Raji (cell line): ENCODE results near the gene KRAS.

Experiments
- POLR2A ChIP-seq: IDR thresholded peaks from 2 replicates; pipeline ENCODE4 v1.6.1; 2011; ENCODE audit warnings: low read depth, low read length, control low read depth; ENCODE audit not compliant: insufficient read depth

Gene KRAS

DNA sequence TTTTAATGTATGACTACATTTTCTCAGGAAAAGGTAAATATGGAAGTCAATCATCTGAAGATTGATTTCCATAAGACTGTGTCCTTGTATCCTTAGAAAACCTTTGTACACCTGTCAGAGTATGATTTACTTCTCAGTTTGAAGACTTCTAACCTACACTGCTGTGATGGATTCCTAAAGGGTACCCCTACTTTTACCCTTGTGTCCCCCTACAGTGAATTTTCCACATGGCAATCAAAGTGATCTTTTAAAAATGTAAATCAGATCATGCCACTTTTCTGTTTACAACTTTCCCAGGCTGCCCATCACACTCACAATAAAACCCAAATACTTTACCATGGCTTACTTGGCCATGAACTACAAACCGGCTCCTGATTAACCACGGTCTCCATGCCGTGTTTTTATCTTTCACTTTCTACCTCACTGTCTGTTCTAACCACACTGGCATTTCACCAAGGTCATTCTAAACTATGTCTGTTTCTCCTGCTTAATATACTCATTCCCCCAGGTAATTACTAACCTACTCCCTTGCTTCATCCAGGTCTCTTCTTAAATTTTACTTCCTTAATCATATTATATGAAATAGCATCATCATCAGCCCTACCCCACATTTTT is 63.8 kb downstream of the KRAS start:
- no peak for TF ChIP-seq POLR2A

DNA sequence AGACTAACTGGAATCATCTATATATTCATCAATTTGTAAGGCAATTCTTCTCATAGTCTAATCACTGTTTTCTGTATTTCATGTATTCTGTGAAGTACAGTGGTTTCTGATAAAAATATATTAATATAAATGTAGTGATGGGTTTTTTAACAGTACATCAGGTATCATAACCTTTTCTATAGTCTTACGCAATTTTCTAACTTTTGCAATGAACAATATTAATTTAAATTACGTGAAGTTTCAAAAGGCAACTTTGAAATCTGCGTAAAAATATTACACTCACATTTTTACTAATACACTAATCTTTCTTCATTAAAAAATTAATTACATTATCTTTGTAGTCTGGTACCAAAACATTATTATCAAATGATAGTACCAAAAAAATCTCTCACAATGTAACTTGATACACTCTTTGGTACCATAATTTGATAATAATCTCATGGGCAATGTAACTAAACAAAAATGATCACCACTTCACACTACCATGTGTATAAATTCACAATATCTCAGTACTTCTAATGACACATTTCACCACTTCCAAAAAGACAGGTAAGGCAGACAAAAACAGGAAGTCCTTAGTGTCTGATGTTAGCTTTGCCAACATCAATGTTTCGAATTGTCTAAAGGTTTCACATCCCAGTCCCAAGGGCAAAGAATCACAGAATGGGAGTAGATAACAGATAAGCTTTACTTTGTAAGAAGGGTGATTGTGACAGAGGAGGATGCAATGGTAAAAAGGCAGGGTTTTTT is 64.5 kb downstream of the KRAS start:
- no peak for TF ChIP-seq POLR2A

DNA sequence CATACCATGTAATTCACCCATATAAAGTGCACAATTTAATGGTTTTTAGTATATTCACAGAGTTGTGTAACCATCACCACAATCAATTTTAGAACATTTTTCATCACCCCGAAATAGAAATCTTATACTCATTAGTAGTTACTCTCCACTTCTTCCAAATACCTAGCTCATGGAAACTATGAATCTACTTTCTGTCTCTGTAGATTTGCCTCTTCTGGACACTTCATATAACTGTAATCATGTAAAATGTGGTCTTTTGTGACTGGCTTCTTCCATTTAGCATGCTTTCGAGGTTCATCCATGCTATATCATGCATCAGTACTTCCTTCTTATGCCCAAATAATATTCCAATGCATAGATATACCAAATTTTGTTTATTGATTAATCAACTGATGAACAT is 66.6 kb downstream of the KRAS start:
- TF ChIP-seq POLR2A, result no peak

DNA sequence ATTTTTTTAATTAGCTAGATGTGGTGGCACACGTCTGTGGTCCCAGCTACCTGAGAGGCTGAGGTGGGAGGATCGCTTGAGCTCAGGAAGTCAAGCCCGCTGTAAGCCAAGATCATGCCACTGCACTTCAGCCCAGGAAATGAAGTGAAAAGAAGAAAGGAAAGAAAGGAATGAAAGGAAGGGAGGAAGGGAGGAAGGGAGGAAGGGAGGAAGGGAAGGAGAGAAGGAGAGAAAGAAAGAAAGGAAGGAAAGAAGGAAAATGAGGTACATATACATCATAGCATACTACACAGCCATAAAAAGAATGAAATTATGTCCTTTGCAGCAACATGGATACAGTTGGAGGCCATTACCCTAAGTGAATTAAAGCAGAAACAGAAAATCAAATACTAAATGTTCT is 68.0 kb downstream of the KRAS start:
- TF ChIP-seq POLR2A, result no peak

DNA sequence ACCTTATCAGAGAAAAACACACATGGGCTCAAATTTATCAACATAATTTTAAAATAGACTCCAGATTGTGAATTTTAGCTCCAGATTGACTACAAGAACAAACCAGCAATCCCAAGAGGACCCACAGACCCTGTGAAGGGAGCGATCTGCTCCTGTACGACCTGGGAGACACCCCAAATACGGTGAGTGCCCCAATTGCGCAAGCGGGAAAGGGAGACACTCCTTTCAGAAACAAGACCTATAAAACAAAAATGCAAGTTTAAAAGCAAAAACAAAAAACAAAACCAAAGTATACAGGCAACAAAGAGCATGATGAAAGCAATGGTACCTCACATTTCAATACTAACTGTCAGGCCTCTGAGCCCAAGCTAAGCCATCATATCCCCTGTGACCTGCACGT is 87.9 kb downstream of the KRAS start:
- TF ChIP-seq POLR2A, result no peak

DNA sequence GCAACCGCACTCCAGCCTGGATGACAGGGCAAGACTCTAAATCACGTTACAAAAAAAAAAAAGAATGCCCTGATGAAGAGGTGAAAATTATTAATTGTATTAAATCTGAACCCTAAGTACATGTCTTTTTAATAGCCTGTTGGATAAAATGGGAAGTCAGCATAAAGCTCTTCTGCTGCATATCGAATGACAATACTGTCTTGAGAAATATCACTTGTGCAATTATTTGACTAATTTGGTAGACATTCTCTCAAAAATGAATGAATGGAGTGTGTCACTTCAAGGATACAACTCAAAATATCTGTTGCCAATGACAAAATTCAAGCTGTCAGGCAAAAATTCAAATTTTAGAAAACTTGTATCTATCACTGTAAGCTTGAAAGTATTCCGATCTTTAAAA is 94.7 kb downstream of the KRAS start:
- TF ChIP-seq POLR2A, result no peak

DNA sequence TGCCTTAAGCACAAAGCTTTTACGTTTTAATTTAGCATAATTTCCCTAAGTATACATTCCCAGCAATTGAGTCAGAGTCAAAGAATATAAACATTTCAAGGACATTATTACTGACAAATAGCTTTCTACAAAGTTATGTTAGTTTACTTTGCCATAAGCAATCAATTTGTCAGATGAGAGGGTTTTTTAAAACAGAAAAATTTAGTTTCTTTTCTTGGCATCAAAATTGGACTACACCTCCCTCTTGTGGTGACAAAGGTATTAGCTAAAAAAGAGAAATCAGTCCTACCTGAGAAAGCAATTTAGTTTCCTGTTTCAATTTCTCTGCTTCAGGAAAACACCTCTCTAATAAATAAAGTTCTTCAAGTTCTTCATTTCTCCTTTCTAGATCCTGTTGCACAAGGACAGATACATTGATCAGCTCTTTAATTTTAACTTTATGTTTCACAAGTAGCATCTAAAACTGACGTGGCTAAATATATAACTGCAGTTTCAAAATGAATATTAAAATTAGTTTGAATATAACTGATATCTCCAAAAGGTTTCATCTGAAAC is 95.6 kb downstream of the KRAS start:
- TF ChIP-seq POLR2A, result no peak
